ENCODE data around the gene ATP2B2. TPM values are rescaled to one million over a fixed set of nuclear protein-coding genes. Genes with fewer than 3 reads are reported as not detected.

The ATP2B2 gene
- total RNA-seq, 1 experiment from 2014 or later = not detected

- Mint-ChIP-seq H3K36me3 (ENCODE audit: insufficient read depth, unreplicated experiment) (peaks cover 12% of the 10 kb centered on the region), H3K27me3 (ENCODE audit: insufficient read depth, unreplicated experiment) (peaks cover 35% of the 10 kb centered on the region), H3K4me1 (ENCODE audit: insufficient read depth, unreplicated experiment) (peaks cover 6% of the 10 kb centered on the region), H3K4me3 (ENCODE audit: unreplicated experiment) (no peak overlapping the region), H3K9me3 (ENCODE audit: unreplicated experiment) (no peaks in the 10 kb centered on the region), H3K27ac (ENCODE audit: low read depth, unreplicated experiment) (no peak overlapping the region)
- intact Hi-C loops (cut with micrococcal nuclease) = no loop called here
- peak; percentile 33 for DNase-seq (ENCODE audit: unreplicated experiment)
- ChIA-PET CTCF (interaction anchor here (0.6 to 1.4 kb wide), 5 partner anchors 13 to 526 kb away, joined by 3 to 4 read pairs (median 3); no protein-coding TSS in a partner anchor), POLR2A (no interaction called here)
- BruUV-seq (replicated peaks) = no TSS peak
- TF ChIP-seq CTCF (IDR thresholded peaks at IDR 0.05; ENCODE audit: unreplicated experiment) = peak; percentile 31
Observed at GRCh38 chr3:10322352-10322710, 183.1 kb downstream of the ATP2B2 start.

GRCh38 chr3:10321630-10322351 is 183.6 kb downstream of the ATP2B2 start:
- BruUV-seq (replicated peaks) = no TSS peak
- ChIA-PET CTCF (interaction anchor here (0.6 to 1.4 kb wide), 6 partner anchors 12 to 525 kb away, joined by 3 to 4 read pairs (median 4); no protein-coding TSS in a partner anchor), POLR2A (interaction anchor here (0.6 to 1.6 kb wide), 4 partner anchors 9 to 153 kb away, joined by 4 to 5 read pairs (median 4); no protein-coding TSS in a partner anchor)
- peaks cover 6% of the 10 kb centered on the region for H3K4me1 Mint-ChIP-seq (ENCODE audit: insufficient read depth, unreplicated experiment)
- intact Hi-C loops (cut with micrococcal nuclease) = no loop called here
- peak overlapping the region; percentile 82 for H3K4me3 Mint-ChIP-seq (ENCODE audit: unreplicated experiment)
- H3K27me3 Mint-ChIP-seq (ENCODE audit: insufficient read depth, unreplicated experiment) = peaks cover 29% of the 10 kb centered on the region
- H3K9me3 Mint-ChIP-seq (ENCODE audit: unreplicated experiment) = no peaks in the 10 kb centered on the region
- no peak for TF ChIP-seq CTCF (IDR thresholded peaks at IDR 0.05; ENCODE audit: unreplicated experiment)
- no peak for DNase-seq (ENCODE audit: unreplicated experiment)
- peaks cover 18% of the 10 kb centered on the region for H3K36me3 Mint-ChIP-seq (ENCODE audit: insufficient read depth, unreplicated experiment)
- H3K27ac Mint-ChIP-seq (ENCODE audit: low read depth, unreplicated experiment) = no peak overlapping the region

DNA sequence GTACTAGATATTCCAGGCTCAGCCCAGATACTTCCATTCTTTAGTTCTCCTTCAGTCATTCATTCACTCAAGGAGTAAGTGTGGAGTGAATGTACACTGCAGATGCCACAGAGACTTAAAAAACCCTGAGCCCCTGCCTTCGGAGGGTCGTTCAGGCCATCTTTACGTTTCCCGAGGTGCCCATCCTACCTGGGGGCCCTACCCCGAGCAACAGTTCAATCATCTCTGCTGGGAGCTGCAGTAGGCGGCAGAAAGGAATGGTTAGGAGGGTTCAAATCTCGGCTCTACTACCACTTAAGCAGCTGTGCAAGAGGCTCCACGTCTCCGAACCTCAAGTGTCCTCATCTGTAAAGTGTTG is 185.1 kb downstream of the ATP2B2 start:
- BruUV-seq (replicated peaks) = no TSS peak
- H3K9me3 Mint-ChIP-seq (ENCODE audit: unreplicated experiment) = no peaks in the 10 kb centered on the region
- H3K36me3 Mint-ChIP-seq (ENCODE audit: insufficient read depth, unreplicated experiment) = peaks cover 33% of the 10 kb centered on the region
- TF ChIP-seq CTCF (IDR thresholded peaks at IDR 0.05; ENCODE audit: unreplicated experiment) = no peak
- ChIA-PET CTCF (interaction anchor here (0.7 to 1.3 kb wide), 5 partner anchors 11 to 472 kb away, joined by 3 to 4 read pairs (median 3); no protein-coding TSS in a partner anchor), POLR2A (interaction anchor here (0.5 to 1.6 kb wide), 15 partner anchors 8 to 528 kb away, joined by 3 to 7 read pairs (median 3); partner anchors contain the start of genes ARPC4, TADA3 and TATDN2)
- intact Hi-C loops (cut with micrococcal nuclease) = no loop called here
- H3K4me3 Mint-ChIP-seq (ENCODE audit: unreplicated experiment) = peak overlapping the region; percentile 82
- DNase-seq (ENCODE audit: unreplicated experiment) = no peak
- peak overlapping the region; percentile 95 for H3K27ac Mint-ChIP-seq (ENCODE audit: low read depth, unreplicated experiment)
- H3K27me3 Mint-ChIP-seq (ENCODE audit: insufficient read depth, unreplicated experiment) = peaks cover 14% of the 10 kb centered on the region
- H3K4me1 Mint-ChIP-seq (ENCODE audit: insufficient read depth, unreplicated experiment) = peaks cover 6% of the 10 kb centered on the region

- POLR2A ChIA-PET = interaction anchor here (0.9 to 1.2 kb wide), 5 partner anchors 14 to 46 kb away, joined by 3 to 5 read pairs (median 3); no protein-coding TSS in a partner anchor
Observed at GRCh38 chr3:10319804-10320203, 185.6 kb downstream of the ATP2B2 start.

More at GRCh38 chr3:10319804-10320203, 185.6 kb downstream of the ATP2B2 start:
- no peak for TF ChIP-seq CTCF (IDR thresholded peaks at IDR 0.05; ENCODE audit: unreplicated experiment)
- CTCF ChIA-PET = interaction anchor here (0.7 kb wide), 1 partner anchor 19 kb away, joined by 3 read pairs; no protein-coding TSS in a partner anchor
- Mint-ChIP-seq H3K27me3 (ENCODE audit: insufficient read depth, unreplicated experiment) (peaks cover 9% of the 10 kb centered on the region), H3K27ac (ENCODE audit: low read depth, unreplicated experiment) (peak overlapping the region; percentile 95), H3K36me3 (ENCODE audit: insufficient read depth, unreplicated experiment) (peaks cover 38% of the 10 kb centered on the region), H3K4me1 (ENCODE audit: insufficient read depth, unreplicated experiment) (peaks cover 6% of the 10 kb centered on the region), H3K4me3 (ENCODE audit: unreplicated experiment) (peak overlapping the region; percentile 82), H3K9me3 (ENCODE audit: unreplicated experiment) (no peaks in the 10 kb centered on the region)
- no peak for DNase-seq (ENCODE audit: unreplicated experiment)
- intact Hi-C loops (cut with micrococcal nuclease) = no loop called here
- BruUV-seq (replicated peaks) = no TSS peak
